GM18951 (cell line): ENCODE measurements around the gene SRSF5.
"Not testable (repeated sequence)": the region's sequence is repeated elsewhere in the genome, so short reads cannot be mapped to it uniquely, and the experiment has no call there.

Experiments
- POLR2A ChIP-seq: IDR thresholded peaks from 4 replicates; pipeline ENCODE4 v1.6.1; 2011; ENCODE audit warnings: mild to moderate bottlenecking; ENCODE audit not compliant: insufficient read length, insufficient read depth; ENCODE audit errors: extremely low read depth
- in situ Hi-C: fragments of 300-500 bp; cut with MboI; formaldehyde crosslinking; loops from one replicate; pipeline ENCODE4 v1.12.0; 2022; ENCODE audit warnings: low sequenced_read_pairs, mixed read lengths, inconsistent platforms; ENCODE audit not compliant: unreplicated experiment

The SRSF5 gene

GRCh38 chr14:69766984-69767368 is at the start of gene SRSF5:
SRSF5 (plus strand) TSS chr14:69767142; CDS start chr14:69768157, 1,015 bp downstream.
- in situ Hi-C loops, result no loop called here
- peak; percentile 99 for TF ChIP-seq POLR2A

GRCh38 chr14:69718614-69719013 is 48.3 kb upstream of the SRSF5 start:
- in situ Hi-C loops, result not testable (repeated sequence)

- no peak for TF ChIP-seq POLR2A
- in situ Hi-C loops, result no loop called here
Measured at GRCh38 chr14:69719501-69719951, 47.4 kb upstream of the SRSF5 start.

GRCh38 chr14:69720912-69721311 is 46.0 kb upstream of the SRSF5 start:
- no peak for TF ChIP-seq POLR2A

GRCh38 chr14:69726761-69727511 is 40.0 kb upstream of the SRSF5 start:
- in situ Hi-C loops, result loop anchor here (5.0 to 25.0 kb wide), 2 partner anchors 130 to 490 kb away; no protein-coding TSS in a partner anchor
- TF ChIP-seq POLR2A, result no peak

More at GRCh38 chr14:69720912-69721311, 46.0 kb upstream of the SRSF5 start:
- in situ Hi-C loops, result no loop called here

GRCh38 chr14:69727860-69728259 is 39.1 kb upstream of the SRSF5 start:
- in situ Hi-C loops, result loop anchor here (5.0 to 25.0 kb wide), 2 partner anchors 131 to 491 kb away; no protein-coding TSS in a partner anchor
- no peak for TF ChIP-seq POLR2A

GRCh38 chr14:69731919-69732598 is 34.9 kb upstream of the SRSF5 start:
- in situ Hi-C loops, result loop anchor here (25.0 kb wide), 1 partner anchor 495 kb away; no protein-coding TSS in a partner anchor

GRCh38 chr14:69736405-69736804 is 30.5 kb upstream of the SRSF5 start:
- in situ Hi-C loops, result loop anchor here (25.0 kb wide), 1 partner anchor 499 kb away; no protein-coding TSS in a partner anchor

- no peak for TF ChIP-seq POLR2A
- in situ Hi-C loops, result loop anchor here (25.0 kb wide), 1 partner anchor 504 kb away; no protein-coding TSS in a partner anchor
Measured at GRCh38 chr14:69741055-69741454, 25.9 kb upstream of the SRSF5 start.

GRCh38 chr14:69749956-69750355 is 17.0 kb upstream of the SRSF5 start:
- no peak for TF ChIP-seq POLR2A
- in situ Hi-C loops, result loop anchor here (25.0 kb wide), 1 partner anchor 513 kb away; no protein-coding TSS in a partner anchor

GRCh38 chr14:69750495-69750894 is 16.4 kb upstream of the SRSF5 start:
- in situ Hi-C loops, result no loop called here
- no peak for TF ChIP-seq POLR2A

GRCh38 chr14:69752773-69753172 is 14.2 kb upstream of the SRSF5 start:
- in situ Hi-C loops, result no loop called here
- TF ChIP-seq POLR2A, result no peak

GRCh38 chr14:69753860-69754259 is 13.1 kb upstream of the SRSF5 start:
- in situ Hi-C loops, result no loop called here
- no peak for TF ChIP-seq POLR2A

GRCh38 chr14:69754487-69754886 is 12.5 kb upstream of the SRSF5 start:
- in situ Hi-C loops, result no loop called here
- TF ChIP-seq POLR2A, result no peak
